ENCODE data around the gene GNAT2.
"Not testable (repeated sequence)": the region's sequence is repeated elsewhere in the genome, so short reads cannot be mapped to it uniquely, and the experiment has no call there.

DNA sequence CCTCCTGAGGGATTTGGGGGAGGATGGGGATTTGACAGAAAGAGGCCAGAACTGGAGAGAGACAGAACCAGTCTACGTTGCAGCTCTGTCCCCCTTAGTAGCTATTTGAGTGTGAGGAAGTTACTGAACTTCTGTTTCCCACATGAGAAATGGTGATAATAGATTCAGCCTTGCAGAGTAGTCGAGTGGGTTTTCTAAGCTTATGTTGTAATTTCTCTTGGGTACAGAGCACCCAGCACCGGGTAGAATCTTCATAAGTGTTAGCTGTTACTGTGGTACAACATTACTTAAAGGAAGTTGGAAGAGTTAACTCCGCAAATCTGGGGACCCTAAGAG, 41.2 kb upstream of the GNAT2 start:
- TF ChIP-seq, protein P1, sequence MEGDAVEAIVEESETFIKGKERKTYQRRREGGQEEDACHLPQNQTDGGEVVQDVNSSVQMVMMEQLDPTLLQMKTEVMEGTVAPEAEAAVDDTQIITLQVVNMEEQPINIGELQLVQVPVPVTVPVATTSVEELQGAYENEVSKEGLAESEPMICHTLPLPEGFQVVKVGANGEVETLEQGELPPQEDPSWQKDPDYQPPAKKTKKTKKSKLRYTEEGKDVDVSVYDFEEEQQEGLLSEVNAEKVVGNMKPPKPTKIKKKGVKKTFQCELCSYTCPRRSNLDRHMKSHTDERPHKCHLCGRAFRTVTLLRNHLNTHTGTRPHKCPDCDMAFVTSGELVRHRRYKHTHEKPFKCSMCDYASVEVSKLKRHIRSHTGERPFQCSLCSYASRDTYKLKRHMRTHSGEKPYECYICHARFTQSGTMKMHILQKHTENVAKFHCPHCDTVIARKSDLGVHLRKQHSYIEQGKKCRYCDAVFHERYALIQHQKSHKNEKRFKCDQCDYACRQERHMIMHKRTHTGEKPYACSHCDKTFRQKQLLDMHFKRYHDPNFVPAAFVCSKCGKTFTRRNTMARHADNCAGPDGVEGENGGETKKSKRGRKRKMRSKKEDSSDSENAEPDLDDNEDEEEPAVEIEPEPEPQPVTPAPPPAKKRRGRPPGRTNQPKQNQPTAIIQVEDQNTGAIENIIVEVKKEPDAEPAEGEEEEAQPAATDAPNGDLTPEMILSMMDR (conservative IDR thresholded peaks at IDR 0.05 in 1 of 2, IDR thresholded peaks at IDR 0.05 in 1 of 2; ENCODE audit: low read depth in 1 of 2, low read length in 2 of 2), result not testable (repeated sequence)
- not testable (repeated sequence) for TF ChIP-seq EZH2 (IDR thresholded peaks at IDR 0.05; ENCODE audit: low read length, missing control alignments)
